ENCODE results near the gene ZNF800. TPM values are rescaled to one million over a fixed set of nuclear protein-coding genes. Genes with fewer than 3 reads are reported as not detected.

Gene ZNF800
- total and polyA plus RNA-seq, 10 donors = 8.8 to 54.0 (median 41.1) TPM

- no peaks in the 10 kb centered on the region for H3K27me3 ChIP-seq (replicated peaks in 1 of 7)
- H3K36me3 ChIP-seq = peaks cover 0 to 95% (median 26%) of the 10 kb centered on the region in 6 donors
- intact Hi-C loops (cut with DNase I; ENCODE audit: low total_unique reads) = no loop called here
- no peak overlapping the region for H3K27ac ChIP-seq
- no peak overlapping the region for H3K4me3 ChIP-seq
- no peak for TF ChIP-seq CTCF (IDR thresholded peaks at IDR 0.05 in 8 of 11, conservative IDR thresholded peaks at IDR 0.05 in 3 of 11)
- no peak for TF ChIP-seq POLR2A (IDR thresholded peaks at IDR 0.05)
- TF ChIP-seq POLR2AphosphoS5 (IDR thresholded peaks at IDR 0.05) = no peak
- H3K4me1 ChIP-seq = no peaks in the 10 kb centered on the region
- 88 to 94% (median 94%) methylated on average over 5 of the region's 5 CpGs for WGBS, 5 donors
- H3K9me3 ChIP-seq = no peaks in the 10 kb centered on the region
- no peak for DNase-seq
Measured at GRCh38 chr7:127365164-127365956, 27.1 kb downstream of the ZNF800 start.

- Histone ChIP-seq H3K4me3 (no peak overlapping the region), H3K4me1 (no peaks in the 10 kb centered on the region), H3K27me3 (replicated peaks in 1 of 7) (no peaks in the 10 kb centered on the region), H3K36me3 (peaks cover 0 to 85% (median 27%) of the 10 kb centered on the region in 6 donors), H3K9me3 (no peaks in the 10 kb centered on the region), H3K27ac (no peak overlapping the region)
- no peak for DNase-seq
- intact Hi-C loops (cut with DNase I; ENCODE audit: low total_unique reads) = no loop called here
- TF ChIP-seq CTCF (IDR thresholded peaks at IDR 0.05 in 8 of 11, conservative IDR thresholded peaks at IDR 0.05 in 3 of 11) (no peak), POLR2A (IDR thresholded peaks at IDR 0.05) (no peak), POLR2AphosphoS5 (IDR thresholded peaks at IDR 0.05) (no peak)
- WGBS, 5 donors = 88 to 94% (median 91%) methylated on average over 4 of the region's 4 CpGs
Measured at GRCh38 chr7:127362364-127363027, 30.0 kb downstream of the ZNF800 start.

GRCh38 chr7:127361736-127362135, 30.8 kb downstream of the ZNF800 start:
- 87 to 100% (median 96%) methylated on average over 1 of the region's 1 CpG for WGBS, 5 donors
- Histone ChIP-seq H3K4me3 (no peak overlapping the region), H3K27ac (no peak overlapping the region), H3K27me3 (replicated peaks in 1 of 7) (no peaks in the 10 kb centered on the region), H3K9me3 (no peaks in the 10 kb centered on the region), H3K36me3 (peaks cover 0 to 84% (median 27%) of the 10 kb centered on the region in 6 donors), H3K4me1 (no peaks in the 10 kb centered on the region)
- intact Hi-C loops (cut with DNase I; ENCODE audit: low total_unique reads) = no loop called here
- no peak for TF ChIP-seq POLR2A (IDR thresholded peaks at IDR 0.05)
- no peak for TF ChIP-seq CTCF (IDR thresholded peaks at IDR 0.05 in 8 of 11, conservative IDR thresholded peaks at IDR 0.05 in 3 of 11)
- no peak for TF ChIP-seq POLR2AphosphoS5 (IDR thresholded peaks at IDR 0.05)
- DNase-seq = no peak

GRCh38 chr7:127359011-127359410, 33.5 kb downstream of the ZNF800 start:
- 93 to 100% (median 95%) methylated on average over 1 of the region's 1 CpG for WGBS, 5 donors

More at GRCh38 chr7:127359011-127359410, 33.5 kb downstream of the ZNF800 start:
- H3K27me3 ChIP-seq (replicated peaks in 1 of 7) = no peaks in the 10 kb centered on the region
- no peak for TF ChIP-seq POLR2AphosphoS5 (IDR thresholded peaks at IDR 0.05)
- no peak for TF ChIP-seq POLR2A (IDR thresholded peaks at IDR 0.05)
- no peak for TF ChIP-seq CTCF (IDR thresholded peaks at IDR 0.05 in 8 of 11, conservative IDR thresholded peaks at IDR 0.05 in 3 of 11)
- intact Hi-C loops (cut with DNase I; ENCODE audit: low total_unique reads) = loop anchor here (10.0 kb wide), 1 partner anchor 86 kb away; no protein-coding TSS in a partner anchor
- peaks cover 0 to 88% (median 26%) of the 10 kb centered on the region in 6 donors for H3K36me3 ChIP-seq
- no peaks in the 10 kb centered on the region for H3K9me3 ChIP-seq
- H3K4me1 ChIP-seq = no peaks in the 10 kb centered on the region
- no peak overlapping the region for H3K27ac ChIP-seq
- DNase-seq = no peak
- H3K4me3 ChIP-seq = no peak overlapping the region

Measured in spleen (tissue), 11 donors.